OCI-LY1 (cell line): ENCODE data around the gene CIB1.

Source experiments
- EZH2 ChIP-seq: fragments of 200-600 bp; sonication (generic), shearing (Covaris generic); IDR thresholded peaks from 2 replicates; pipeline ENCODE4 v1.8.0; 2017; ENCODE audit warnings: borderline replicate concordance, mixed run types, mild to moderate bottlenecking, antibody characterized with exemption, low read length, moderate library complexity, mixed read lengths
- TF ChIP-seq, protein P1 (sequence below): fragments of 200-600 bp; sonication (generic), shearing (Covaris generic); IDR thresholded peaks from 2 replicates; pipeline ENCODE4 v1.5.1; 2017; ENCODE audit warnings: mild to moderate bottlenecking, antibody characterized with exemption, low read length, moderate library complexity, mixed read lengths

DNA sequence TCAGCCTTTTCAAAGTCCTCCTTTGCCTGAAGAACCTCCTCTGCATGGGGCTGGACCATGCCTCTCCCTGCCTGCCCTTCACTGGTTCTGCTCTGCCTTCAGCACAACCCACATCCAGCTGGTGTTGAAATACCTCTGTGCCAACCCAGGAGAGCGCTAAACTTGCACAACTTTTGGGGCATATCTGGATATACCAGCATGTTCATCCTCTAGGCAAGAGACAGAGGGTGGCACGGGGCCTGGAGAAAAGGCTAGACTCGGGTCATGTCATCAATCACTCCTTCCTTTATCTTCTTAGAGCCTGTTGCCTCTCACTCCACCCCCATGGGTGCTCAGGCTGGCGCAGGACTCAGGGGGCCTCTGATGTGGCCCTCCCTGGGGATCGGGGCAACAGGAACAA lies 27.9 kb downstream of the CIB1 start:
- no peak for TF ChIP-seq EZH2
- TF ChIP-seq, protein P1, sequence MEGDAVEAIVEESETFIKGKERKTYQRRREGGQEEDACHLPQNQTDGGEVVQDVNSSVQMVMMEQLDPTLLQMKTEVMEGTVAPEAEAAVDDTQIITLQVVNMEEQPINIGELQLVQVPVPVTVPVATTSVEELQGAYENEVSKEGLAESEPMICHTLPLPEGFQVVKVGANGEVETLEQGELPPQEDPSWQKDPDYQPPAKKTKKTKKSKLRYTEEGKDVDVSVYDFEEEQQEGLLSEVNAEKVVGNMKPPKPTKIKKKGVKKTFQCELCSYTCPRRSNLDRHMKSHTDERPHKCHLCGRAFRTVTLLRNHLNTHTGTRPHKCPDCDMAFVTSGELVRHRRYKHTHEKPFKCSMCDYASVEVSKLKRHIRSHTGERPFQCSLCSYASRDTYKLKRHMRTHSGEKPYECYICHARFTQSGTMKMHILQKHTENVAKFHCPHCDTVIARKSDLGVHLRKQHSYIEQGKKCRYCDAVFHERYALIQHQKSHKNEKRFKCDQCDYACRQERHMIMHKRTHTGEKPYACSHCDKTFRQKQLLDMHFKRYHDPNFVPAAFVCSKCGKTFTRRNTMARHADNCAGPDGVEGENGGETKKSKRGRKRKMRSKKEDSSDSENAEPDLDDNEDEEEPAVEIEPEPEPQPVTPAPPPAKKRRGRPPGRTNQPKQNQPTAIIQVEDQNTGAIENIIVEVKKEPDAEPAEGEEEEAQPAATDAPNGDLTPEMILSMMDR, result no peak
